SU-DHL-6 (cell line): Measurements from ENCODE around the gene LRRC34.

Experiments used
- EZH2phosphoT487 ChIP-seq: fragments of 200-600 bp; sonication (generic), shearing (Covaris generic); conservative IDR thresholded peaks from 2 replicates; pipeline ENCODE4 v1.6.1; 2018; ENCODE audit warnings: mild to moderate bottlenecking, antibody characterized with exemption, low read length, moderate library complexity, mixed read lengths
- TF ChIP-seq, protein P1 (sequence below): fragments of 200-600 bp; sonication (generic); IDR thresholded peaks from one replicate; pipeline ENCODE4 v1.5.1; 2017; ENCODE audit warnings: antibody characterized with exemption, mild to moderate bottlenecking, low read length, moderate library complexity; ENCODE audit not compliant: insufficient read depth, poor library complexity, severe bottlenecking

DNA sequence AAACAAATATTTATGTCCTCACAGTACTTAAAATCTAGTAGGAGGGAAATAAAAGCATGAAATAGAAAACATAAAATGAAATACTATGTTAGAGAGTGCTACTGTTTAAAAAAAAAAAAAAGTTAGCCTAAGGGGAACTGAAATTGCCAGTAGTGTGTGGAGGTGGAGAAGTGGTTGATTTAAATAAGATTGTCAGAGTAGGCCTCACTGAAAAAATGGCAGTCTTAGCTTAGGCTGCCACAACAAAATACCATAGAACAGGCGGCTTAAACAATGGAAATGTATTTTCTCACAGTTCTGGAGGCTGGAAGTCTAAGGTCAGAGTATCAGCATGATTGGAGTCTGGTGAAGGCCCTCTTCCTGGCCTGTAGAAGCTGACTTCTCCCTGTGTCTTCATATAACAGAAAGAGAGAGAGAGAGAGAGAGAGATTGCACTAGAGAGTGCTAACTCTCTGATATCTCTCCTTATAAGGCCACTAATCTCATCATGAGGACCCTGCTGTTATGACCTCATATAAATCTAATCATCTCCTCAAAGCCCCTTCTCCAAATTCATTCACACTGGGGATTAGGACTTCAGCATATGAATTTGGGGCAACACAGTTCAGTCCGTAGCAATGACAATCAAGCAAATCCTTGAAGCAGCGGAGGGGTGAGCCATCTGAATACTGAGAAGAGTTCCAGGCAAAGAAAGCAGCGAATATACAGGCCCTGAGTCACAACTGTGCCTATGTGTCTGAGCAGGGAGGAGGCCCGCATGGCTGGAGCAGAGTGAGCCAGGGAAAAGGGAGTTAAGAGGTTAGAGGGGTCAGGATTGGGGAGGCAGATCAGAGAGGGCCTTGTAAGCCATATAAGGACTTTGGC lies 23.6 kb upstream of the LRRC34 start:
- TF ChIP-seq, protein P1, sequence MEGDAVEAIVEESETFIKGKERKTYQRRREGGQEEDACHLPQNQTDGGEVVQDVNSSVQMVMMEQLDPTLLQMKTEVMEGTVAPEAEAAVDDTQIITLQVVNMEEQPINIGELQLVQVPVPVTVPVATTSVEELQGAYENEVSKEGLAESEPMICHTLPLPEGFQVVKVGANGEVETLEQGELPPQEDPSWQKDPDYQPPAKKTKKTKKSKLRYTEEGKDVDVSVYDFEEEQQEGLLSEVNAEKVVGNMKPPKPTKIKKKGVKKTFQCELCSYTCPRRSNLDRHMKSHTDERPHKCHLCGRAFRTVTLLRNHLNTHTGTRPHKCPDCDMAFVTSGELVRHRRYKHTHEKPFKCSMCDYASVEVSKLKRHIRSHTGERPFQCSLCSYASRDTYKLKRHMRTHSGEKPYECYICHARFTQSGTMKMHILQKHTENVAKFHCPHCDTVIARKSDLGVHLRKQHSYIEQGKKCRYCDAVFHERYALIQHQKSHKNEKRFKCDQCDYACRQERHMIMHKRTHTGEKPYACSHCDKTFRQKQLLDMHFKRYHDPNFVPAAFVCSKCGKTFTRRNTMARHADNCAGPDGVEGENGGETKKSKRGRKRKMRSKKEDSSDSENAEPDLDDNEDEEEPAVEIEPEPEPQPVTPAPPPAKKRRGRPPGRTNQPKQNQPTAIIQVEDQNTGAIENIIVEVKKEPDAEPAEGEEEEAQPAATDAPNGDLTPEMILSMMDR = no peak
- TF ChIP-seq EZH2phosphoT487 = no peak
